GM19351 (cell line): ENCODE results near the gene LATS1.
"Not testable (repeated sequence)": the region's sequence is repeated elsewhere in the genome, so short reads cannot be mapped to it uniquely, and the experiment has no call there.

ENCODE experiments used
- ATAC-seq: cut with Tn5 transposase; IDR thresholded peaks from one replicate; pipeline ENCODE4 v1.9.1; 2021; ENCODE audit warnings: mild to moderate bottlenecking, moderate library complexity; ENCODE audit not compliant: unreplicated experiment

LATS1 gene

GRCh38 chr6:149717588-149718458 lies at the start of gene LATS1:
Gene LATS1, minus strand, starts transcription at chr6:149718101. Its CDS starts 15,975 bp downstream, at chr6:149702126.
- peak; percentile 90 for ATAC-seq

- no peak for ATAC-seq
Observed at GRCh38 chr6:149766156-149766769, 48.4 kb upstream of the LATS1 start.

GRCh38 chr6:149763866-149764265 lies 46.0 kb upstream of the LATS1 start:
- ATAC-seq: no peak

GRCh38 chr6:149761438-149761837 lies 43.5 kb upstream of the LATS1 start:
- peak; percentile 98 for ATAC-seq

GRCh38 chr6:149756261-149756636 lies 38.3 kb upstream of the LATS1 start:
- no peak for ATAC-seq

GRCh38 chr6:149755300-149756260 lies 37.7 kb upstream of the LATS1 start:
- peak; percentile 87 for ATAC-seq

- no peak for ATAC-seq
Observed at GRCh38 chr6:149754548-149754947, 36.6 kb upstream of the LATS1 start.

GRCh38 chr6:149753374-149753637 lies 35.4 kb upstream of the LATS1 start:
- ATAC-seq: not testable (repeated sequence)

- ATAC-seq: no peak
Observed at GRCh38 chr6:149752600-149753373, 34.9 kb upstream of the LATS1 start.

GRCh38 chr6:149751920-149752319 lies 34.0 kb upstream of the LATS1 start:
- not testable (repeated sequence) for ATAC-seq

GRCh38 chr6:149751239-149751638 lies 33.3 kb upstream of the LATS1 start:
- no peak for ATAC-seq

GRCh38 chr6:149750136-149750609 lies 32.3 kb upstream of the LATS1 start:
- ATAC-seq: peak; percentile 34

- ATAC-seq: peak; percentile 82
Observed at GRCh38 chr6:149749594-149750135, 31.8 kb upstream of the LATS1 start, which contains the start of gene PCMT1. Gene PCMT1, plus strand, starts transcription at chr6:149749741. Its CDS starts 161 bp downstream, at chr6:149749902.

- ATAC-seq: peak; percentile 2
Observed at GRCh38 chr6:149749082-149749593, 31.2 kb upstream of the LATS1 start.

GRCh38 chr6:149746147-149746946 lies 28.4 kb upstream of the LATS1 start, which contains the start of gene NUP43:
Gene NUP43, minus strand, starts transcription at chr6:149746529. Its CDS starts 34 bp downstream, at chr6:149746495.
- peak; percentile 57 for ATAC-seq

- not testable (repeated sequence) for ATAC-seq
Observed at GRCh38 chr6:149745252-149745651, 27.4 kb upstream of the LATS1 start.

GRCh38 chr6:149734915-149735314 lies 17.0 kb upstream of the LATS1 start:
- ATAC-seq: no peak

- no peak for ATAC-seq
Observed at GRCh38 chr6:149733089-149733720, 15.3 kb upstream of the LATS1 start.
